Astrocyte of the spinal cord (primary cell): ENCODE measurements around the gene CD83.

Source experiments
- DNase-seq: peaks from one replicate; pipeline ENCODE4 v3.0.0; 2011; ENCODE audit warnings: low read depth, low spot score
- H3K4me3 ChIP-seq: 2 replicates; pipeline ENCODE4 v1.5.1; 2011; ENCODE audit warnings: low read depth, mild to moderate bottlenecking, low read length, moderate library complexity
- in situ Hi-C: cut with HindIII; loops from 2 replicates; pipeline ENCODE4 v1.10.0; 2017; ENCODE audit warnings: low sequenced_read_pairs
- TF ChIP-seq, protein P1 (sequence below): IDR thresholded peaks from 2 replicates; pipeline ENCODE4 v1.5.1; 2012; ENCODE audit warnings: low read depth, mild to moderate bottlenecking, low read length, inconsistent platforms

The CD83 gene

DNA sequence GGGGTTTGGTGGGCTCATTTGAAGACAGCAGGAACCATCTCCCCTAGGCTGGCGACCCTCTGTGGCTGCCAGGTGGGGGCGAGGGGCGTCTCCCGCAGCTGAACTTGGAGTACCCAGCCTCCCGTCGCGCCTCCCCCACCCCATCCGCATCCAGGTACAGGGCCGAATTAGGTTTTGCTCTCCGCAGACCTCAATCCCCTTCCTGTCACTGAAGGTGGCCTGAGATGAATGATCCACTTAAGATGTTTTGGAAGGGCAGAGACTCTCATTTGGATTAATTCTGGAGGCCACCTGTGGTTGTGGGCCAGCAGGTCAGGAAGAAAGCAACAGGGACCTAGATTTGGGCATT is 493 bp downstream of the CD83 start:
- TF ChIP-seq, protein P1, sequence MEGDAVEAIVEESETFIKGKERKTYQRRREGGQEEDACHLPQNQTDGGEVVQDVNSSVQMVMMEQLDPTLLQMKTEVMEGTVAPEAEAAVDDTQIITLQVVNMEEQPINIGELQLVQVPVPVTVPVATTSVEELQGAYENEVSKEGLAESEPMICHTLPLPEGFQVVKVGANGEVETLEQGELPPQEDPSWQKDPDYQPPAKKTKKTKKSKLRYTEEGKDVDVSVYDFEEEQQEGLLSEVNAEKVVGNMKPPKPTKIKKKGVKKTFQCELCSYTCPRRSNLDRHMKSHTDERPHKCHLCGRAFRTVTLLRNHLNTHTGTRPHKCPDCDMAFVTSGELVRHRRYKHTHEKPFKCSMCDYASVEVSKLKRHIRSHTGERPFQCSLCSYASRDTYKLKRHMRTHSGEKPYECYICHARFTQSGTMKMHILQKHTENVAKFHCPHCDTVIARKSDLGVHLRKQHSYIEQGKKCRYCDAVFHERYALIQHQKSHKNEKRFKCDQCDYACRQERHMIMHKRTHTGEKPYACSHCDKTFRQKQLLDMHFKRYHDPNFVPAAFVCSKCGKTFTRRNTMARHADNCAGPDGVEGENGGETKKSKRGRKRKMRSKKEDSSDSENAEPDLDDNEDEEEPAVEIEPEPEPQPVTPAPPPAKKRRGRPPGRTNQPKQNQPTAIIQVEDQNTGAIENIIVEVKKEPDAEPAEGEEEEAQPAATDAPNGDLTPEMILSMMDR = no peak
- in situ Hi-C loops = no loop called here
- DNase-seq = no peak
- peak overlapping the region; percentile 66 for H3K4me3 ChIP-seq

DNA sequence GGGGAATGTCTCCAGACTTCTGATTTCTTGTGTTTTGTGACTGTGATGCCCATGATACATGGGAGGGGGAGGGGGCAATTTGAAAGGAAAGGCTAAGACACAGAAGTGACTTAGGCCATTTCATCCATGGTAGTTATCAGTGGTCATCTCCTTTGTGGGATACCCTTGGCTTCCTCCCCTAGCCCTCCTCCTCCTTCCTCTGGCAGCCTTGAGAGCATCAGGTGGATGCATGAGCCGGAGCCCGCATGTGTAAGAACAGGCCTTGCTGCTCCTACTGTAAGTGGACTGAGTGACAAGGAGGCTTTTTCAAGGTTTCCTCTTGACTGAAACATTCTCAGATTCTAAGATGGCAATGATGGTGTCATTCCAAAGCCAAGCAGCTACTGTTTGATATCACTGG is 874 bp downstream of the CD83 start:
- TF ChIP-seq, protein P1 = no peak
- in situ Hi-C loops = no loop called here
- H3K4me3 ChIP-seq = no peak overlapping the region
- DNase-seq = no peak

DNA sequence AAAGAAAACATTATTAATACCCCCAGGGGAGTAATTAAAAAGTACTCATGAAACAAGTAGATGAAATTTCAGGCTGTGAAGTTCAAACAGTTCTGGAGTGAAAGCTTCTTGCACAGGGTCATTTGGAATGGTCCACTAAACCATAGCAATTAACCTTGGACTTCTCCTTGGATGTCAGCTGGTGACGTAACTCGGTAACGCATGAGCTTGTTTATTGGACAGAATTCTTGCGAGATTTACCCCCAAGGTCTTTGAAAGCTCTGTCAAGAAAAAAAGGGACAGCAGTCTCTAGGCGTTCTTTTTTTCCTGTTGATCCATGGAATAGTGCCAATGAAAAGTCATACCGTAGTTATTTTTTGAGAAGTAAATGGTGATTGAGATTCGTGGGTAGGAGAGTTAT is 2.2 kb downstream of the CD83 start:
- TF ChIP-seq, protein P1 = no peak
- H3K4me3 ChIP-seq = no peak overlapping the region
- in situ Hi-C loops = no loop called here
- no peak for DNase-seq

DNA sequence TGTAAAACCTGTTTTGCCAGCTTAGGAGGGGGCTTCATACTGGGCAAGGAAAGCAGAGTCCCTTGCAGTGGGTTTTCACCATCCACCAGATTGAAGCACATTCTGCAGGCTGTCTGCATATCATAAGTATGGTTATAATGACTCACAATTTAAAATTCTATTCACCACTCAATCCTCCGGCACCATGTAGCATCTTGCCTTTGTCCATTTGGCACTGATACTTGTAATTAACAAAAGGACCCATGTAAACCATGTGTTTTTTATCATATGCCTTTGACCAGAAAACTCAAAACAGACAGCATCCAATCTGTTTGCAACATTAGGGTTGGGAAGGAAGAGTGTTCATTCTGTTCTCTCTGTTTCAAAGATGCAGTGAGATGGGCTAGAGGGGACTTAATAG is 3.0 kb downstream of the CD83 start:
- no peak for DNase-seq
- no peak overlapping the region for H3K4me3 ChIP-seq
- TF ChIP-seq, protein P1 = no peak
- in situ Hi-C loops = no loop called here

DNA sequence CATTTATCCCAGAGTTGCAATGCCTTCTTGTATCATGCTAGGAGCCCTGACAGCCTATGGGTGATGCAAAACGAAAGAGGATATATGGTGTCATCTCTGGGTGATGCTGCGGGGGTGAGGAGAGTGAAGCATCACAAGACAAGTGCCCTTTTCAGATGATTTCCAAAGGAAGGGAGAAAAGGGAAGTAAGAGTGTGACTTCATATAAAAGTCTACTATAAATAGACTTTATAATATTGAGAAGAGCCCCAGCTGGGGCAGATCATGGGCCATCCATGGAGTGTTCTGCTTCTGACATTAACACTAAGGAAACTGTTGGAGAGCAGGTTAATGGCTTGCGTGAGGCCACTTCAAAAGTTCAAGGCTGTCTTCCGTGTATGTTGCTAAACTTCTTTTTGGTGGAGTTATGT is 4.4 kb downstream of the CD83 start:
- no peak overlapping the region for H3K4me3 ChIP-seq
- in situ Hi-C loops = no loop called here
- DNase-seq = no peak
- TF ChIP-seq, protein P1 = no peak

DNA sequence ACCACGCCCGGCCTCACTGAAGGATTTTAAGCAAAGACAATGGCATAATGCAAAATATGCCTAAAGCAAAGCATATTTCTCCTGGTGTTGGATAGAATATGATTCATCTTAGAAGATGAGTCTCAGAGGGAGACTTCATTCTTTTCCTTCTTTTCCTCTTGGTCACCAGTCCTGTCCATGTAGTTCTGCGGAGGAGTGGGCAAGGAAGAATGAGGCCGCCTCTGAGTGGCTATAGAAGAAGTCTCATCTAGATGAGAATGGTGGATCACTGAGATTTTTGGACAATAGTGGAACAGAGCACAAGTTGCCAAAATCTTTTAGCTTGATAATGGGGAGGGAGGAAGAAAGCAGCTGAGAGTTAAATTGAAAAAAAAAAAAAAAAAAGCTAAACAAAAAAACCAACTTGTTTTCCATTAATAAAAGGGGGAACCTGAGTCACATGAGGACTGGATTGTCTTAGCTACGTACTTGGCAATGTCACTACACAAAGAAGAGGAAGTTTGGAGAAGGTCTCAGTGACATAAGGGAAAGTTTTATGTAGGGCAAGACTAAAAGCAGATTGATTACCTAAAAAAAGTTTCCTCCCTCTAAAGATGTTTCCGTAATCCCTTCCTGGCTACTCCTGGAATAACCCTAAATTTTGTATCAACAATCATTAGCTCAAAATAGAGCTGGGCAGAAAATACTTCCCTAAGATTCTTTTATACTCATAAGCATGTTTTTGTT is 6.0 kb downstream of the CD83 start:
- H3K4me3 ChIP-seq = no peak overlapping the region
- DNase-seq = no peak
- TF ChIP-seq, protein P1 = no peak
- in situ Hi-C loops = no loop called here

DNA sequence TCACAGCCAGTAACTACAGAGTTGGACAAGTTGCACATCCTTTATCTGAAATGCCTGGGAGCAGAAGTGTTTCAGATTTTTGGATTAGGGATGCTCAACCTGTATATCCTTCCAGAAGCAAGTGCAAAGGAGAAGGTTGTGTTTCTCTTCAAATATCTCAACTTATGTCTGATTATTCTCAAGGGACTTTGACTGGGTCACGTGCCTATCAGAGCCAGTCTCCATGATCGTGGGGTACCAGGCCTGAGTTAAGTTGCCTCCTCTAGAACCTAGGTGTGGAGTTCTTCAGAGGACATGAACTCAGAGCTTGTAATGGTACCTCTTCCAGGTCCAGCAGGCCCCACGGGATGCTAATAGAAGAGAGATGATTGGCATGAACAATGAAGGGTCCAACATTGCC is 7.8 kb downstream of the CD83 start:
- in situ Hi-C loops = no loop called here
- no peak overlapping the region for H3K4me3 ChIP-seq
- TF ChIP-seq, protein P1 = no peak
- no peak for DNase-seq
